Measurements from ENCODE around the gene GPR183. TPM values are rescaled to one million over a fixed set of nuclear protein-coding genes. Genes with fewer than 3 reads are reported as not detected.

Gene GPR183
- total RNA-seq, 4 donors from 2014 or later: 3.0 to 14.6 (median 6.5) TPM

DNA sequence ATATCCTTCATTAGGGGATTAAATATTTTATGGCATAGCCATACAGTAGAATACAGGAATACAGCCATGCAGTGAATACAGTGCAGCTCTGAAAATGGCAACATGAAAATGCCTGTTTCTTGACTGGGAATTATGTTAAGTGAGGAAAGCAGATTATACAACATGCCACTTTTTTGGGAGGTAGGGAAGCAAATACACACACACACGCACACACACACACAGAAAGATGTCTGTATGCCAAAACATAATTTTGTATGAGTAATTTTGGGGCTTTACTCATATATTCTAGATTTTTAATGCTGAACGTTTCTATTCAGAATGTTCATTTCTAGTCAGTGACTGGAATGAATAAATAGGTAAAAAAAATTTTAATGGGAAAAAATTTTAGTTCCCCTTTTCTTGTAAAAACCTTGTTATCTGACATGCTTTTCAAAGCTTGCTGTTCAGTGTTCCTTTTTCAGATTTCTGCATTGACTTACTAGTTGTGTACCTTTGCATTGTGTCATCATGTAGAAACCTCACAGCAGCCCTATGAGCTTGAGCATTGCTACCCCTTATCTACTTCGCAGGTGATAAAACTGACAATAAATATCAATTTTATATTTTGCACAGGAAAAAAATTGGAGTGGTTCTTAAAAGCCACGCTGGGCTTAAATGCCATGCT, 7.8 kb downstream of the GPR183 start:
- no peak overlapping the region for H3K4me3 ChIP-seq
- no peaks in the 10 kb centered on the region for H3K9me3 ChIP-seq
- WGBS, 2 donors (ENCODE audit: low coverage in 1 of 2): 70 to 75% methylated on average over 4 of the region's 4 CpGs
- peak overlapping the region in 3 of 4 donors; percentile 3 to 60 (median 17) for H3K27ac ChIP-seq
- in situ Hi-C loops (cut with MboI; ENCODE audit: low pct_ligation_motif_present in 1 of 4, low pct_unique_long_range_greater_than_20kb in 1 of 4, low sequenced_read_pairs in 3 of 4) (no loop called here), intact Hi-C loops (cut with DNase I; ENCODE audit: low total_unique reads) (no loop called here)
- no peak for DNase-seq
- TF ChIP-seq POLR2A (IDR thresholded peaks at IDR 0.05): no peak
- TF ChIP-seq POLR2AphosphoS5 (IDR thresholded peaks at IDR 0.05): no peak
- TF ChIP-seq CTCF (IDR thresholded peaks at IDR 0.05): no peak
- TF ChIP-seq EP300 (IDR thresholded peaks at IDR 0.05; ENCODE audit: low read depth): no peak
- no peaks in the 10 kb centered on the region for H3K27me3 ChIP-seq
- no peaks in the 10 kb centered on the region for H3K36me3 ChIP-seq
- H3K4me1 ChIP-seq: peaks cover 0 to 37% (median under 1%) of the 10 kb centered on the region in 4 donors

- TF ChIP-seq POLR2AphosphoS5 (IDR thresholded peaks at IDR 0.05) (no peak), EP300 (IDR thresholded peaks at IDR 0.05; ENCODE audit: low read depth) (no peak)
- 74 to 83% methylated on average over 2 of the region's 2 CpGs for WGBS, 2 donors (ENCODE audit: low coverage in 1 of 2)
- peak overlapping the region in 2 of 4 donors; percentile 27 to 33 for H3K27ac ChIP-seq
These were observed 9.1 kb downstream of the GPR183 start for GRCh38 chr13:99298056-99298455.

DNA sequence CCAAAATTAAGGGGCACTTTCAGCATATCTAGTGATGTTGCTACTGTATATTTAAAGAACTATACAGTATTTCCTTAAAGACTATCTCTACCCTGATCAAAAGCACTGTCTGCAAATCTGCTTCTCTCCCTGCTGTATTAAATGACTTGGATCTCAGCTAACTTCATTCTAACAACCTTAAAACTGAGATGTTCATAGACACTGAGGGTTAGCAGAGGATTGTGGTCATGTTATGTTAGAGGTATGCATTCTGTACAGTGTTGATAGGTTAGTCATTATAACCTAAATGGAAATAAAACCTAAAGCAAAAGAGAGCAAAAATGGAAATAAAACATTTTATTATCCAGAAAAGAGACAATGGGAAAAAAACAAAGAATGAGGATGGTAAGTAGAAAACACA, 9.9 kb downstream of the GPR183 start:
- Histone ChIP-seq H3K27ac (peak overlapping the region; percentile 11 to 33 (median 22)), H3K4me3 (no peak overlapping the region), H3K27me3 (no peaks in the 10 kb centered on the region), H3K36me3 (no peaks in the 10 kb centered on the region), H3K4me1 (peaks cover 0 to 49% (median 8%) of the 10 kb centered on the region in 4 donors), H3K9me3 (no peaks in the 10 kb centered on the region)
- DNase-seq: no peak
- in situ Hi-C loops (cut with MboI; ENCODE audit: low pct_ligation_motif_present in 1 of 4, low pct_unique_long_range_greater_than_20kb in 1 of 4, low sequenced_read_pairs in 3 of 4): no loop called here
- intact Hi-C loops (cut with DNase I; ENCODE audit: low total_unique reads): no loop called here
- TF ChIP-seq EP300 (IDR thresholded peaks at IDR 0.05; ENCODE audit: low read depth) (no peak), CTCF (IDR thresholded peaks at IDR 0.05) (no peak), POLR2AphosphoS5 (IDR thresholded peaks at IDR 0.05) (no peak), POLR2A (IDR thresholded peaks at IDR 0.05) (no peak)

More at GRCh38 chr13:99298056-99298455, 9.1 kb downstream of the GPR183 start:
- Histone ChIP-seq H3K4me1 (peaks cover 0 to 49% (median 8%) of the 10 kb centered on the region in 4 donors), H3K36me3 (no peaks in the 10 kb centered on the region), H3K4me3 (no peak overlapping the region), H3K27me3 (no peaks in the 10 kb centered on the region), H3K9me3 (no peaks in the 10 kb centered on the region)
- intact Hi-C loops (cut with DNase I; ENCODE audit: low total_unique reads): no loop called here
- no peak for DNase-seq
- in situ Hi-C loops (cut with MboI; ENCODE audit: low pct_ligation_motif_present in 1 of 4, low pct_unique_long_range_greater_than_20kb in 1 of 4, low sequenced_read_pairs in 3 of 4): no loop called here

DNA sequence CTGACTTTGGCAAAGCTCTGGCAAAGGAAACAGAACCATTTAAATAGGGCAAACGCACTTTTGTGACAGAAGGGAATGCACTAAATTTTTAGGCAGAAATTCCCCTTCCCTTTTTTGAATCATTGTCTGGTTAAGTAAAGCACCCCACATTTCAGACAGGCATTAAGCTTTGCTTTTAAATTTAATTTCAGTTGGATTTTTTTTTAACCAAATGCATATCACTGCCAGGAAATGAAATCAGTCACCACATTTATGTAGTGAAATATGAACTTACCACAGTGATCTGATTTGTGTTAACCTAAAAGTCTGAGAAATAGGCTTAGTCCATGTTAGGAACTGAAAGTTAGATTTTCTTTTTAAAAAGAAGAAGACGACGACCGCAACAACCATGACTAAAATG, 10.8 kb downstream of the GPR183 start:
- intact Hi-C loops (cut with DNase I; ENCODE audit: low total_unique reads) (no loop called here), in situ Hi-C loops (cut with MboI; ENCODE audit: low pct_ligation_motif_present in 1 of 4, low pct_unique_long_range_greater_than_20kb in 1 of 4, low sequenced_read_pairs in 3 of 4) (no loop called here)
- no peak for DNase-seq
- H3K27me3 ChIP-seq: no peaks in the 10 kb centered on the region
- peak overlapping the region; percentile 17 to 45 (median 30) for H3K27ac ChIP-seq
- peaks cover 0 to 49% (median 8%) of the 10 kb centered on the region in 4 donors for H3K4me1 ChIP-seq
- no peak overlapping the region for H3K4me3 ChIP-seq
- TF ChIP-seq CTCF (IDR thresholded peaks at IDR 0.05): no peak
- TF ChIP-seq POLR2AphosphoS5 (IDR thresholded peaks at IDR 0.05): no peak
- TF ChIP-seq EP300 (IDR thresholded peaks at IDR 0.05; ENCODE audit: low read depth): no peak
- TF ChIP-seq POLR2A (IDR thresholded peaks at IDR 0.05): no peak
- H3K36me3 ChIP-seq: no peaks in the 10 kb centered on the region
- H3K9me3 ChIP-seq: no peaks in the 10 kb centered on the region
- WGBS, 2 donors (ENCODE audit: low coverage in 1 of 2): 55 to 81% methylated on average over 1 to 4 of the region's 4 CpGs

Data from transverse colon (tissue), 4 donors.